Mesenteric fat pad (tissue), 1 donor: ENCODE data around the gene PDSS1. TPM values are rescaled to one million over a fixed set of nuclear protein-coding genes. Genes with fewer than 3 reads are reported as not detected.
"Not testable (repeated sequence)": the region's sequence is repeated elsewhere in the genome, so short reads cannot be mapped to it uniquely, and the experiment has no call there.

Source experiments
- DNase-seq: peaks from one replicate; pipeline ENCODE4 v3.0.0-alpha.2; 2020; ENCODE audit warnings: low spot score
- long read RNA-seq: library from polyadenylated mRNA; unstranded; transcript quantifications from one replicate; pipeline ENCODE4 v2.0.0, GENCODE V29; 2020
- total RNA-seq: library from RNA; stranded (reverse); fragmentation: NEBNext Ultra II Directional; extraction: Animal tissue kit (Norgen Biotek cat#: 25700); gene quantifications from one replicate; pipeline ENCODE4 v1.2.1, GENCODE V29; 2021
- donor health status: DM: yes; HTN: yes; CAD: no.

PDSS1 gene
- total RNA-seq: 7.5 TPM
- long read RNA-seq, partial matches to known transcripts: 0 of 5 reads
- long read RNA-seq, other reads (novel, unspliced or antisense): 3 of 5 reads

- peak; percentile 93 for DNase-seq
Observed at GRCh38 chr10:26697163-26697921, at the start of gene PDSS1. Gene PDSS1 (plus strand): TSS chr10:26697701. CDS start chr10:26697712, 11 bp downstream.

- not testable (repeated sequence) for DNase-seq
Observed at GRCh38 chr10:26648245-26648636, 49.3 kb upstream of the PDSS1 start.

GRCh38 chr10:26650406-26650805, 47.1 kb upstream of the PDSS1 start:
- DNase-seq: no peak

- DNase-seq: not testable (repeated sequence)
Observed at GRCh38 chr10:26651476-26651875, 46.0 kb upstream of the PDSS1 start.

- no peak for DNase-seq
Observed at GRCh38 chr10:26653004-26653403, 44.5 kb upstream of the PDSS1 start.

GRCh38 chr10:26655746-26656145, 41.8 kb upstream of the PDSS1 start:
- no peak for DNase-seq

- DNase-seq: no peak
Observed at GRCh38 chr10:26662864-26663263, 34.6 kb upstream of the PDSS1 start.

- no peak for DNase-seq
Observed at GRCh38 chr10:26665080-26666048, 32.1 kb upstream of the PDSS1 start.

GRCh38 chr10:26675873-26676257, 21.6 kb upstream of the PDSS1 start:
- no peak for DNase-seq

- DNase-seq: no peak
Observed at GRCh38 chr10:26679588-26679987, 17.9 kb upstream of the PDSS1 start.

GRCh38 chr10:26681076-26681475, 16.4 kb upstream of the PDSS1 start:
- no peak for DNase-seq

- not testable (repeated sequence) for DNase-seq
Observed at GRCh38 chr10:26681971-26682370, 15.5 kb upstream of the PDSS1 start.

- DNase-seq: no peak
Observed at GRCh38 chr10:26682931-26683330, 14.6 kb upstream of the PDSS1 start.

- not testable (repeated sequence) for DNase-seq
Observed at GRCh38 chr10:26684667-26685264, 12.7 kb upstream of the PDSS1 start.

GRCh38 chr10:26685441-26685840, 12.1 kb upstream of the PDSS1 start:
- DNase-seq: no peak

- no peak for DNase-seq
Observed at GRCh38 chr10:26689399-26689798, 8.1 kb upstream of the PDSS1 start.

- DNase-seq: no peak
Observed at GRCh38 chr10:26690731-26691475, 6.6 kb upstream of the PDSS1 start.

GRCh38 chr10:26694536-26694935, 3.0 kb upstream of the PDSS1 start:
- DNase-seq: not testable (repeated sequence)

GRCh38 chr10:26696786-26697162, 727 bp upstream of the PDSS1 start:
- no peak for DNase-seq

GRCh38 chr10:26697922-26698608, 564 bp downstream of the PDSS1 start:
- no peak for DNase-seq
